GM12878 (cell line): Measurements from ENCODE around the gene CADM2. TPM values are rescaled to one million over a fixed set of nuclear protein-coding genes. Genes with fewer than 3 reads are reported as not detected.

Experiments
- ATAC-seq: fragments of 200-7000 bp; cut with Tn5 transposase; 3 replicates; pipeline ENCODE4 v1.9.1; 2020; ENCODE audit warnings: mild to moderate bottlenecking, moderate library complexity
- BruUV-seq: library from RNA; stranded (reverse); fragments of 400-500 nt; replicated peaks from 2 replicates; lab custom pipeline; 2021; lab: Mats Ljungman, UMichigan
- CTCF ChIA-PET: fragments of 300-600 bp; sonication (Branson Sonifier 250); formaldehyde crosslinking; extraction: SDS; loops from one replicate; lab custom pipeline; 2021; ENCODE audit warnings: inconsistent platforms; lab: Yijun Ruan, JAX
- POLR2A ChIA-PET: fragments of 350-600 bp; formaldehyde crosslinking; extraction: SDS; loops from one replicate; lab custom pipeline; 2021; ENCODE audit warnings: inconsistent platforms; lab: Charles Lee
- RAD21 ChIA-PET: fragments of 300-600 bp; sonication (Branson Sonifier 250); formaldehyde crosslinking; loops from one replicate; lab custom pipeline; 2023; ENCODE audit warnings: antibody characterized with exemption; ENCODE audit not compliant: unreplicated experiment; lab: Charles Lee
- SMC1A ChIA-PET: fragments of 300-600 bp; sonication (Branson Sonifier 250); formaldehyde crosslinking; loops from one replicate; lab custom pipeline; 2023; ENCODE audit not compliant: unreplicated experiment, uncharacterized antibody; lab: Charles Lee
- DNase-seq: peaks from one replicate; pipeline ENCODE4 v3.0.0-alpha.2; 2011; ENCODE audit warnings: low read depth, low spot score
- FAIRE-seq: peaks from 3 replicates; lab custom pipeline; 2011; peaks lifted over from hg19 to GRCh38; lab: Jason Lieb, UNC
- H2AFZ ChIP-seq: 2 replicates; pipeline ENCODE4 v1.6.0; 2011; ENCODE audit warnings: low read depth, low read length, control low read depth; ENCODE audit not compliant: control insufficient read depth
- H3K27ac ChIP-seq: 2 replicates; pipeline ENCODE4 v1.5.1; 2011; ENCODE audit warnings: control low read depth; ENCODE audit not compliant: control insufficient read depth, insufficient read depth
- H3K27me3 ChIP-seq, 2 experiments: replicated peaks in 1 of 2; 2 replicates each; pipeline versions ENCODE4 v1.6.0 to v1.6.1; 2011; ENCODE audit warnings: low read length in 1 of 2; ENCODE audit not compliant: control insufficient read depth in 2 of 2, insufficient read depth in 2 of 2
- H3K36me3 ChIP-seq, 2 experiments: 2 replicates each; pipeline ENCODE4 v1.5.1; 2011; ENCODE audit warnings: low read length in 1 of 2; ENCODE audit not compliant: control insufficient read depth in 2 of 2, insufficient read depth in 2 of 2
- H3K4me1 ChIP-seq: 2 replicates; pipeline ENCODE4 v1.6.1; 2011; ENCODE audit warnings: mild to moderate bottlenecking, low read length, moderate library complexity, mixed read lengths; ENCODE audit not compliant: control insufficient read depth, insufficient read depth
- H3K4me2 ChIP-seq: 2 replicates; pipeline ENCODE4 v1.6.0; 2011; ENCODE audit warnings: control low read depth; ENCODE audit not compliant: control insufficient read depth, insufficient read depth
- H3K4me3 ChIP-seq: fragments of 200-600 bp; sonication (generic); 2 replicates; pipeline ENCODE4 v1.5.1; 2016
- H3K79me2 ChIP-seq: 2 replicates; pipeline ENCODE4 v1.6.0; 2011; ENCODE audit warnings: low read length; ENCODE audit not compliant: control insufficient read depth, insufficient read depth
- H3K9ac ChIP-seq: 2 replicates; pipeline ENCODE4 v1.8.0; 2011; ENCODE audit warnings: low read length, control low read depth, mixed read lengths; ENCODE audit not compliant: control insufficient read depth, insufficient read depth
- H3K9me3 ChIP-seq: replicated peaks from 3 replicates; pipeline ENCODE4 v1.5.1; 2011; ENCODE audit warnings: mild to moderate bottlenecking, low read length; ENCODE audit not compliant: control insufficient read depth, insufficient read depth
- H4K20me1 ChIP-seq: 2 replicates; pipeline ENCODE4 v1.6.0; 2011; ENCODE audit not compliant: control insufficient read depth, insufficient read depth
- CBX3 ChIP-seq: fragments of 200-600 bp; sonication (generic); IDR thresholded peaks from 2 replicates; pipeline ENCODE4 v1.6.1; 2016; ENCODE audit warnings: low read depth, borderline replicate concordance
- KLF5 ChIP-seq: fragments of 450-650 bp; IDR thresholded peaks from 2 replicates; pipeline ENCODE4 v1.6.1; 2014; ENCODE audit warnings: mild to moderate bottlenecking; ENCODE audit not compliant: partially characterized antibody
- NFYA ChIP-seq: IDR thresholded peaks from 2 replicates; pipeline ENCODE4 v1.6.1; 2011; ENCODE audit warnings: low read depth, mild to moderate bottlenecking, low read length, improper control_type of control experiment, borderline replicate concordance
- NRF1 ChIP-seq: conservative IDR thresholded peaks from 2 replicates; pipeline ENCODE4 v1.6.1; 2011; ENCODE audit warnings: mild to moderate bottlenecking, low read depth, low read length, improper control_type of control experiment
- PAX8 ChIP-seq: fragments of 450-650 bp; IDR thresholded peaks from 2 replicates; pipeline ENCODE4 v1.6.1; 2017; ENCODE audit warnings: mild to moderate bottlenecking, moderate library complexity
- SMAD1 ChIP-seq: fragments of 450-650 bp; IDR thresholded peaks from 2 replicates; pipeline ENCODE4 v1.6.1; 2018; ENCODE audit warnings: mild to moderate bottlenecking, low read depth; ENCODE audit not compliant: partially characterized antibody
- SPI1 ChIP-seq: IDR thresholded peaks from 2 replicates; pipeline ENCODE4 v1.6.1; 2011; ENCODE audit warnings: low read depth, mild to moderate bottlenecking, low read length, moderate library complexity, borderline replicate concordance; ENCODE audit not compliant: insufficient read depth
- SREBF1 ChIP-seq: IDR thresholded peaks from 2 replicates; pipeline ENCODE4 v1.6.1; 2012; ENCODE audit warnings: mild to moderate bottlenecking, low read length
- SRF ChIP-seq, 2 experiments: IDR thresholded peaks; 2 replicates each; pipeline ENCODE4 v1.6.1; 2011; ENCODE audit warnings: low read depth in 2 of 2, low read length in 2 of 2, mild to moderate bottlenecking in 1 of 2, moderate library complexity in 1 of 2
- TARDBP ChIP-seq: IDR thresholded peaks from 2 replicates; pipeline ENCODE4 v1.6.1; 2016; ENCODE audit warnings: borderline replicate concordance
- WGBS: methylation state at CpG from one replicate; pipeline ENCODE4 v1.1.6; 2016; ENCODE audit warnings: low lambda C conversion rate; ENCODE audit not compliant: insufficient replicate concordance, insufficient coverage; ENCODE audit errors: missing lambda C conversion rate; 5-methylcytosine and 5-hydroxymethylcytosine counted together
- in situ Hi-C: fragments of 300-500 bp; cut with MboI; formaldehyde crosslinking; loops from 9 replicates; pipeline ENCODE4 v1.14.3; 2018; ENCODE audit warnings: mixed read lengths
- intact Hi-C: fragments of 100-400 bp; cut with micrococcal nuclease; formaldehyde crosslinking; loops from one replicate; pipeline ENCODE4 v1.14.2; 2022; ENCODE audit not compliant: unreplicated experiment
- polyA plus RNA-seq, 11 experiments: library from polyadenylated mRNA; depleted of rRNA in 4 of 11; unstranded in 6 of 11; stranded (reverse) in 5 of 11; fragments of >200 nt; fragmentation: Nextera tagmentation in 4 of 11; fragmentation: Illumina TruSeq in 1 of 11; extraction: Ambion mirVana in 4 of 11; extraction: Trizol in 1 of 11; gene quantifications; 1 replicate in 1 of 11; 2 replicates in 10 of 11; pipeline versions ENCODE4 v1.2.1 to v1.2.3, GENCODE V29; 2011 to 2016; ENCODE audit warnings: inconsistent platforms in 2 of 11, missing spikeins in 2 of 11, low read depth in 1 of 11
- total RNA-seq, 4 experiments: library from RNA; depleted of rRNA in 3 of 4; stranded (reverse); fragments of >200 nt in 3 of 4; fragmentation: Illumina TruSeq in 1 of 4; extraction: Trizol in 1 of 4; gene quantifications; 2 replicates each; pipeline versions ENCODE4 v1.2.1 to v1.2.3, GENCODE V29; 2013 to 2021
- TF ChIP-seq, protein P1 (sequence below): fragments of 450-650 bp; IDR thresholded peaks from 2 replicates; pipeline ENCODE4 v1.6.1; 2017; ENCODE audit warnings: mild to moderate bottlenecking, moderate library complexity
- TF ChIP-seq, protein P2 (sequence below): fragments of 450-650 bp; IDR thresholded peaks from 2 replicates; pipeline ENCODE4 v1.6.1; 2016; ENCODE audit warnings: mild to moderate bottlenecking

Gene CADM2
- total and polyA plus RNA-seq, 10 of the 15 experiments (the other 5 are each of a cell fraction or from before 2014, with no cell fraction given) = 0.13 TPM; not detected in 9

DNA sequence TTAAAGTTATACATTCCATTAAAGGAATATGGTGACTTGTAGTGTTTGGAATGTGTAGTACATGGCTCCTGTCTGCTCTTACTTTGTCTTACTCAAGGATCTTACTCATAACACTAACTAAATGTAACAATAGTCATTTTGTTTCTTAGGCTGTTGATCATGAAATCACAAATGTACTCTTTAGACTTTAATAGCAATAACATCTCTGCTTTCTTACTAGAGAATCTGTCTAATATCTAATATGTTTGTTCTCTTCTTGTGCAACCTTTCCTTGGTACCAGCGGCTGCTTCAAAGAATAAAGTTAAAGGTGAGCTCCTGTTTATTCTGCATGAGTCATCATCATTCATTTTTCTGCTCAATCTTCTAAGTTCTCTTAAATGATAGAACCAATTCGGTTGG is 767.5 kb downstream of the CADM2 start:
- no peak for TF ChIP-seq SMAD1
- Histone ChIP-seq H3K4me1 (no peaks in the 10 kb centered on the region), H3K79me2 (no peaks in the 10 kb centered on the region), H2AFZ (no peak overlapping the region), H3K4me2 (no peak overlapping the region), H3K27me3 (no peaks in the 10 kb centered on the region), H4K20me1 (no peaks in the 10 kb centered on the region), H3K9me3 (no peaks in the 10 kb centered on the region), H3K4me3 (no peak overlapping the region), H3K36me3 (no peaks in the 10 kb centered on the region), H3K9ac (no peak overlapping the region), H3K27ac (no peak overlapping the region)
- CTCF ChIA-PET = no interaction called here
- DNase-seq (no peak), ATAC-seq (no peak), FAIRE-seq (peak; percentile 41)
- POLR2A ChIA-PET = no interaction called here
- intact Hi-C loops (no loop called here), in situ Hi-C loops (no loop called here)
- SMC1A ChIA-PET = no interaction called here
- BruUV-seq = no TSS peak
- RAD21 ChIA-PET = no interaction called here
- 11% methylated on average over 2 of the region's 2 CpGs for WGBS

DNA sequence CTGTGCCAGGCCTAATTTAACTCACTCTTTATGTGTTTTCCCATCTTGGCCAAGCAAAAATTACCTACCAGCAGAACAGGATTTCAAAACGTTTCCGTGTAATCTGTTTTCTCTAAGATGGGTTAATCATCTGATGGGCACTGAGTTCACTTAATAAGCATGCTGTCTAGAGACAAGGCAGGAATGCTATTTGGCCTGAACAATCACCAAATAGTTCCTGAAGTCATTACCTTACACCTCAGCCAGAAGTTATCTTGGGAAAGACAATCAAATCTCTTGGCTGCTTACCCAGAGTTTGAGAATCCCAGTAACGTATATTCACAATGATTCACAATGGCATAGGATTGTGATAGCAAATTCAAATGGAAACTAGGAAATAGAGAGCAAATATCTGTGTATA is 779.1 kb downstream of the CADM2 start:
- Histone ChIP-seq H3K36me3 (no peaks in the 10 kb centered on the region), H3K79me2 (no peaks in the 10 kb centered on the region), H3K27ac (no peak overlapping the region), H3K9me3 (no peaks in the 10 kb centered on the region), H3K4me1 (no peaks in the 10 kb centered on the region), H2AFZ (no peak overlapping the region), H3K4me3 (no peak overlapping the region), H3K9ac (no peak overlapping the region), H3K4me2 (no peak overlapping the region), H4K20me1 (no peaks in the 10 kb centered on the region), H3K27me3 (no peaks in the 10 kb centered on the region)
- DNase-seq (no peak), FAIRE-seq (no peak), ATAC-seq (no peak)
- SMC1A ChIA-PET = no interaction called here
- RAD21 ChIA-PET = no interaction called here
- no TSS peak for BruUV-seq
- in situ Hi-C loops = no loop called here
- CTCF ChIA-PET = no interaction called here
- WGBS = 14% methylated on average over 3 of the region's 3 CpGs
- intact Hi-C loops = no loop called here
- POLR2A ChIA-PET = no interaction called here
- TF ChIP-seq SREBF1 (no peak), PAX8 (no peak), KLF5 (no peak), CBX3 (no peak), SRF (IDR thresholded peaks at IDR 0.05; ENCODE audit: low read depth in 2 of 2, low read length in 2 of 2) (no peak), SPI1 (no peak), TARDBP (no peak), NFYA (no peak), NRF1 (no peak)
- TF ChIP-seq, protein P1, sequence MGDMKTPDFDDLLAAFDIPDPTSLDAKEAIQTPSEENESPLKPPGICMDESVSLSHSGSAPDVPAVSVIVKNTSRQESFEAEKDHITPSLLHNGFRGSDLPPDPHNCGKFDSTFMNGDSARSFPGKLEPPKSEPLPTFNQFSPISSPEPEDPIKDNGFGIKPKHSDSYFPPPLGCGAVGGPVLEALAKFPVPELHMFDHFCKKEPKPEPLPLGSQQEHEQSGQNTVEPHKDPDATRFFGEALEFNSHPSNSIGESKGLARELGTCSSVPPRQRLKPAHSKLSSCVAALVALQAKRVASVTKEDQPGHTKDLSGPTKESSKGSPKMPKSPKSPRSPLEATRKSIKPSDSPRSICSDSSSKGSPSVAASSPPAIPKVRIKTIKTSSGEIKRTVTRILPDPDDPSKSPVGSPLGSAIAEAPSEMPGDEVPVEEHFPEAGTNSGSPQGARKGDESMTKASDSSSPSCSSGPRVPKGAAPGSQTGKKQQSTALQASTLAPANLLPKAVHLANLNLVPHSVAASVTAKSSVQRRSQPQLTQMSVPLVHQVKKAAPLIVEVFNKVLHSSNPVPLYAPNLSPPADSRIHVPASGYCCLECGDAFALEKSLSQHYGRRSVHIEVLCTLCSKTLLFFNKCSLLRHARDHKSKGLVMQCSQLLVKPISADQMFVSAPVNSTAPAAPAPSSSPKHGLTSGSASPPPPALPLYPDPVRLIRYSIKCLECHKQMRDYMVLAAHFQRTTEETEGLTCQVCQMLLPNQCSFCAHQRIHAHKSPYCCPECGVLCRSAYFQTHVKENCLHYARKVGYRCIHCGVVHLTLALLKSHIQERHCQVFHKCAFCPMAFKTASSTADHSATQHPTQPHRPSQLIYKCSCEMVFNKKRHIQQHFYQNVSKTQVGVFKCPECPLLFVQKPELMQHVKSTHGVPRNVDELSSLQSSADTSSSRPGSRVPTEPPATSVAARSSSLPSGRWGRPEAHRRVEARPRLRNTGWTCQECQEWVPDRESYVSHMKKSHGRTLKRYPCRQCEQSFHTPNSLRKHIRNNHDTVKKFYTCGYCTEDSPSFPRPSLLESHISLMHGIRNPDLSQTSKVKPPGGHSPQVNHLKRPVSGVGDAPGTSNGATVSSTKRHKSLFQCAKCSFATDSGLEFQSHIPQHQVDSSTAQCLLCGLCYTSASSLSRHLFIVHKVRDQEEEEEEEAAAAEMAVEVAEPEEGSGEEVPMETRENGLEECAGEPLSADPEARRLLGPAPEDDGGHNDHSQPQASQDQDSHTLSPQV = no peak
- TF ChIP-seq, protein P2, sequence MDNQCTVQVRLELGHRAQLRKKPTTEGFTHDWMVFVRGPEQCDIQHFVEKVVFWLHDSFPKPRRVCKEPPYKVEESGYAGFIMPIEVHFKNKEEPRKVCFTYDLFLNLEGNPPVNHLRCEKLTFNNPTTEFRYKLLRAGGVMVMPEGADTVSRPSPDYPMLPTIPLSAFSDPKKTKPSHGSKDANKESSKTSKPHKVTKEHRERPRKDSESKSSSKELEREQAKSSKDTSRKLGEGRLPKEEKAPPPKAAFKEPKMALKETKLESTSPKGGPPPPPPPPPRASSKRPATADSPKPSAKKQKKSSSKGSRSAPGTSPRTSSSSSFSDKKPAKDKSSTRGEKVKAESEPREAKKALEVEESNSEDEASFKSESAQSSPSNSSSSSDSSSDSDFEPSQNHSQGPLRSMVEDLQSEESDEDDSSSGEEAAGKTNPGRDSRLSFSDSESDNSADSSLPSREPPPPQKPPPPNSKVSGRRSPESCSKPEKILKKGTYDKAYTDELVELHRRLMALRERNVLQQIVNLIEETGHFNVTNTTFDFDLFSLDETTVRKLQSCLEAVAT = no peak
